ENCODE data around the gene KRT79.

KRT79 gene

GRCh38 chr12:52819731-52820510 lies 14.2 kb downstream of the KRT79 start:
- DNase-seq (ENCODE audit: low spot score): no peak

GRCh38 chr12:52818887-52819420 lies 15.2 kb downstream of the KRT79 start:
- DNase-seq (ENCODE audit: low spot score): no peak

GRCh38 chr12:52818388-52818787 lies 15.7 kb downstream of the KRT79 start:
- DNase-seq (ENCODE audit: low spot score): no peak

GRCh38 chr12:52817699-52818238 lies 16.3 kb downstream of the KRT79 start:
- no peak for DNase-seq (ENCODE audit: low spot score)

GRCh38 chr12:52817003-52817698 lies 17.0 kb downstream of the KRT79 start:
- no peak for DNase-seq (ENCODE audit: low spot score)

GRCh38 chr12:52815676-52816588 lies 18.2 kb downstream of the KRT79 start:
- DNase-seq (ENCODE audit: low spot score): no peak

- DNase-seq (ENCODE audit: low spot score): no peak
Measured at GRCh38 chr12:52815161-52815560, 18.9 kb downstream of the KRT79 start.

GRCh38 chr12:52814710-52815155 lies 19.4 kb downstream of the KRT79 start:
- no peak for DNase-seq (ENCODE audit: low spot score)

- no peak for DNase-seq (ENCODE audit: low spot score)
Measured at GRCh38 chr12:52813885-52814709, 20.0 kb downstream of the KRT79 start, which contains the start of gene KRT4. TSS of gene KRT4 (minus strand) at chr12:52814116. CDS start at chr12:52814058, 58 bp downstream.

GRCh38 chr12:52813203-52813819 lies 20.8 kb downstream of the KRT79 start:
- no peak for DNase-seq (ENCODE audit: low spot score)

GRCh38 chr12:52812749-52813148 lies 21.4 kb downstream of the KRT79 start:
- DNase-seq (ENCODE audit: low spot score): no peak

- no peak for DNase-seq (ENCODE audit: low spot score)
Measured at GRCh38 chr12:52812073-52812400, 22.1 kb downstream of the KRT79 start.

- no peak for DNase-seq (ENCODE audit: low spot score)
Measured at GRCh38 chr12:52811191-52812072, 22.7 kb downstream of the KRT79 start.

- no peak for DNase-seq (ENCODE audit: low spot score)
Measured at GRCh38 chr12:52810554-52810953, 23.6 kb downstream of the KRT79 start.

GRCh38 chr12:52809166-52809565 lies 24.9 kb downstream of the KRT79 start:
- DNase-seq (ENCODE audit: low spot score): no peak

GRCh38 chr12:52808573-52809160 lies 25.4 kb downstream of the KRT79 start:
- no peak for DNase-seq (ENCODE audit: low spot score)

GRCh38 chr12:52807544-52808470 lies 26.3 kb downstream of the KRT79 start:
- DNase-seq (ENCODE audit: low spot score): no peak

Measured in iPS-NIHi11 (cell line).